HepG2 (cell line): ENCODE data around the gene SLC9B2. TPM values are rescaled to one million over a fixed set of nuclear protein-coding genes. Genes with fewer than 3 reads are reported as not detected.

Experiments used
- ATF4 ChIP-seq, 2 experiments: fragments of 450-650 bp in 1 of 2; sonication (generic) in 1 of 2; formaldehyde crosslinking; IDR thresholded peaks; 2 replicates each; pipeline versions ENCODE4 v1.5.0 to v1.8.0; 2020 to 2022; ENCODE audit warnings: mild to moderate bottlenecking in 1 of 2, missing genetic modification reagents in 1 of 2
- CEBPZ ChIP-seq: IDR thresholded peaks from 2 replicates; pipeline ENCODE4 v1.6.1; 2012; ENCODE audit warnings: low read length, improper control_type of control experiment
- ETS1 ChIP-seq: sonication (generic); formaldehyde crosslinking; IDR thresholded peaks from 2 replicates; pipeline ENCODE4 v1.4.0; 2020; ENCODE audit warnings: missing genetic modification reagents
- FLYWCH1 ChIP-seq: sonication (generic); formaldehyde crosslinking; IDR thresholded peaks from 2 replicates; pipeline ENCODE4 v1.8.1; 2023; ENCODE audit warnings: mild to moderate bottlenecking, missing genetic modification reagents
- MNT ChIP-seq: fragments of 450-650 bp; IDR thresholded peaks from 2 replicates; pipeline ENCODE4 v1.6.1; 2016
- NCOA1 ChIP-seq: sonication (generic); formaldehyde crosslinking; IDR thresholded peaks from 2 replicates; pipeline ENCODE4 v1.9.0; 2021; ENCODE audit warnings: missing genetic modification reagents
- POGZ ChIP-seq: sonication (generic); formaldehyde crosslinking; IDR thresholded peaks from 2 replicates; pipeline ENCODE4 v1.4.0; 2020; ENCODE audit warnings: mild to moderate bottlenecking, missing genetic modification reagents
- SAP130 ChIP-seq: IDR thresholded peaks from 2 replicates; pipeline ENCODE4 v1.6.1; 2016; ENCODE audit warnings: low read depth
- SNRNP70 ChIP-seq: fragments of 200-400 bp; formaldehyde crosslinking; IDR thresholded peaks from 2 replicates; pipeline ENCODE4 v1.6.1; 2017; ENCODE audit warnings: mild to moderate bottlenecking, low read depth, low read length, moderate library complexity
- TOE1 ChIP-seq: sonication (generic); formaldehyde crosslinking; IDR thresholded peaks from 2 replicates; pipeline ENCODE4 v1.4.0; 2020; ENCODE audit warnings: mild to moderate bottlenecking, missing genetic modification reagents
- TP53 ChIP-seq: sonication (generic); formaldehyde crosslinking; conservative IDR thresholded peaks from 2 replicates; pipeline ENCODE4 v1.4.0; 2020; ENCODE audit warnings: missing genetic modification reagents
- ZFP82 ChIP-seq: sonication (generic); formaldehyde crosslinking; IDR thresholded peaks from 2 replicates; pipeline ENCODE4 v1.5.1; 2020; ENCODE audit warnings: mild to moderate bottlenecking, missing genetic modification reagents, borderline replicate concordance
- ZNF574 ChIP-seq: sonication (generic); formaldehyde crosslinking; IDR thresholded peaks from 2 replicates; pipeline ENCODE4 v1.4.0; 2020; ENCODE audit warnings: missing genetic modification reagents
- ZNF597 ChIP-seq: sonication (generic); formaldehyde crosslinking; IDR thresholded peaks from 2 replicates; pipeline ENCODE4 v1.5.0; 2020; ENCODE audit warnings: missing genetic modification reagents
- ZNF710 ChIP-seq: sonication (generic); formaldehyde crosslinking; IDR thresholded peaks from 2 replicates; pipeline ENCODE4 v1.5.0; 2020; ENCODE audit warnings: mild to moderate bottlenecking, missing genetic modification reagents, borderline replicate concordance
- ZNF782 ChIP-seq: sonication (generic); formaldehyde crosslinking; IDR thresholded peaks from 2 replicates; pipeline ENCODE4 v1.4.0; 2020; ENCODE audit warnings: missing genetic modification reagents, mild to moderate bottlenecking, borderline replicate concordance
- polyA plus RNA-seq, 8 experiments: library from polyadenylated mRNA; depleted of rRNA in 3 of 8; stranded (reverse) in 7 of 8; unstranded in 1 of 8; fragments of >200 nt; fragmentation: Illumina TruSeq in 4 of 8; extraction: Trizol in 4 of 8; gene quantifications; 2 replicates each; pipeline versions ENCODE4 v1.2.1 to v1.2.3, GENCODE V29; 2011 to 2016; ENCODE audit warnings: low read depth in 4 of 8, missing spikeins in 1 of 8, mixed read lengths in 1 of 8; ENCODE audit not compliant: insufficient read depth in 1 of 8
- total RNA-seq, 5 experiments: library from RNA; depleted of rRNA; stranded (reverse); fragments of >200 nt; fragmentation: Illumina TruSeq; extraction: Trizol; gene quantifications; 2 replicates each; pipeline ENCODE4 v1.2.3, GENCODE V29; 2016; ENCODE audit warnings: low read depth in 1 of 5

The SLC9B2 gene
- total and polyA plus RNA-seq, 2 of the 13 experiments (the other 11 are each of a cell fraction or from before 2014, with no cell fraction given), result 23.5 to 38.5 TPM

GRCh38 chr4:103075435-103075893 is 1.1 kb downstream of the SLC9B2 start (continued):
- no peak for TF ChIP-seq ZNF782 (CRISPR knock-in tag)
- no peak for TF ChIP-seq FLYWCH1 (CRISPR knock-in tag)
- TF ChIP-seq ZFP82 (CRISPR knock-in tag), result no peak
- TF ChIP-seq ZNF710 (CRISPR knock-in tag), result peak; percentile 80; the same call in 1 of the 2 replicates
- TF ChIP-seq ETS1, result no peak
- peak; percentile 94 for TF ChIP-seq SAP130 (CRISPR knock-in tag)
- 0 out of 2 replicates have a peak, but pooled peaks have one; percentile 14 for TF ChIP-seq TP53 (CRISPR knock-in tag)
- TF ChIP-seq MNT, result peak; percentile 57
- peak in 1 of 2 experiments; percentile 83; a peak in 2 of 4 replicates for TF ChIP-seq ATF4 (CRISPR knock-in tag; IDR thresholded peaks at IDR 0.05)
- 0 out of 2 replicates have a peak, but pooled peaks have one; percentile 76 for TF ChIP-seq NCOA1 (CRISPR knock-in tag)
- no peak for TF ChIP-seq CEBPZ
- peak; percentile 78 for TF ChIP-seq POGZ
- no peak for TF ChIP-seq TOE1 (CRISPR knock-in tag)
- no peak for TF ChIP-seq SNRNP70
- TF ChIP-seq ZNF574 (CRISPR knock-in tag), result peak; percentile 67
- no peak for TF ChIP-seq ZNF597 (CRISPR knock-in tag)
